Measurements from ENCODE around the gene TMEM169. TPM values are rescaled to one million over a fixed set of nuclear protein-coding genes. Genes with fewer than 3 reads are reported as not detected.

TMEM169 gene
- total RNA-seq, 2 experiments from 2014 or later: 0.27 to 0.53 TPM

DNA sequence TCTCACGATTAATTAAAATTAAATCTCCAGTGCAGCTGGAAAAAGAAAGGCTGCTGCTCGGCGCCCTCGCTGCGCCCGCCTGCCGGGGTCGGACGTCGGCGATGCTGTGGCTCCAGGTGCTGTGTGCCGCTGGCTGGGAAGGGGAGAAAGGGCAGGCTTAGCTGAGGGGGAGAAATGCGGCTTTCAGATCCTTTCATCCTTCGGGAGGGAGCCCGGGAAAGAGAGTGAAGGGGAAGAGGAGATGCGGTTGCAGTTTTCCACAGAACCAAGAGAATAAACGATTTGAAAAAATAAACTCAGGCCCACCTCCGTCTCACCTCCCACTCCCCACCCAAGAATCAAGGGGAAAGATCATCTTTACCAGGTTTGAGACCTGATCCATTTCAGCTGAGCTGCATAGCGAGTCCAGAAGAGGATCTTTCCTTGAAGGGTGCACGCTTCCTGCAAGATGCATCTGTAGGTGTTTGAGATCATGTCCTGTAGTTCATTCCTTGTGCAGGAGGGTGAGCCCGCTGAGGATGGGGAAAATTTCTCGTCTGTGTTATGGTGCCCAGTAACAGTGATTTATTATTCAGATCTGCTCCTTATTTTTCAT lies 495 bp downstream of the TMEM169 start:
- Histone ChIP-seq H3K9me3 (ENCODE audit: control insufficient read depth in 1 of 2, insufficient read depth in 1 of 2, low read length in 2 of 2) (no peaks in the 10 kb centered on the region), H3K27ac (ENCODE audit: low read depth in 1 of 2, low read length in 2 of 2) (peak overlapping the region; percentile 69 to 79), H3K4me1 (ENCODE audit: insufficient read depth, low read length) (peaks cover 51% of the 10 kb centered on the region), H3K27me3 (ENCODE audit: control insufficient read depth in 1 of 2, insufficient read depth in 2 of 2, low read length in 2 of 2) (no peaks in the 10 kb centered on the region), H3K36me3 (ENCODE audit: insufficient read depth, low read length) (no peaks in the 10 kb centered on the region), H3K4me3 (ENCODE audit: low read length) (peak overlapping the region; percentile 96)
- Mint-ChIP-seq H3K4me3 (peak overlapping the region; percentile 87), H3K36me3 (ENCODE audit: low read depth) (peaks cover 4% of the 10 kb centered on the region), H3K27me3 (no peaks in the 10 kb centered on the region), H3K27ac (peak overlapping the region; percentile 82), H3K4me1 (ENCODE audit: low read depth) (peaks cover 73% of the 10 kb centered on the region), H3K9me3 (no peaks in the 10 kb centered on the region)
- ChIA-PET CTCF (interaction anchor here (0.6 to 1.6 kb wide), 5 partner anchors 24 to 188 kb away, joined by 3 to 5 read pairs (median 3); no protein-coding TSS in a partner anchor), POLR2A (interaction anchor here (1.0 to 5.3 kb wide), 6 partner anchors 20 to 49 kb away, joined by 3 to 106 read pairs (median 6); partner anchors contain the start of gene XRCC5)
- no peak for TF ChIP-seq CTCF (IDR thresholded peaks at IDR 0.05)
- DNase-seq: peak in 4 of 14 experiments; percentile 1 to 35 (median 17)
- peak; percentile 10 for ATAC-seq (ENCODE audit: poor library complexity)
- intact Hi-C loops (cut with DNase I, micrococcal nuclease): loop anchor here in 1 of 2 experiments (2.0 kb wide), 1 partner anchor 31 kb away; no protein-coding TSS in a partner anchor

GRCh38 chr2:216082805-216083204 lies 1.1 kb downstream of the TMEM169 start:
- ATAC-seq (ENCODE audit: poor library complexity): no peak
- DNase-seq: peak in 4 of 14 experiments; percentile 17 to 33 (median 28)
- peaks cover 76% of the 10 kb centered on the region for H3K4me1 Mint-ChIP-seq (ENCODE audit: low read depth)

More at GRCh38 chr2:216082805-216083204, 1.1 kb downstream of the TMEM169 start:
- H3K27me3 Mint-ChIP-seq: no peaks in the 10 kb centered on the region
- no peaks in the 10 kb centered on the region for H3K9me3 Mint-ChIP-seq
- Histone ChIP-seq H3K27ac (ENCODE audit: low read depth in 1 of 2, low read length in 2 of 2) (peak overlapping the region; percentile 69 to 79), H3K4me1 (ENCODE audit: insufficient read depth, low read length) (peaks cover 51% of the 10 kb centered on the region), H3K9me3 (ENCODE audit: control insufficient read depth in 1 of 2, insufficient read depth in 1 of 2, low read length in 2 of 2) (no peaks in the 10 kb centered on the region), H3K4me3 (ENCODE audit: low read length) (peak overlapping the region; percentile 96), H3K36me3 (ENCODE audit: insufficient read depth, low read length) (no peaks in the 10 kb centered on the region), H3K27me3 (ENCODE audit: control insufficient read depth in 1 of 2, insufficient read depth in 2 of 2, low read length in 2 of 2) (no peaks in the 10 kb centered on the region)
- H3K36me3 Mint-ChIP-seq (ENCODE audit: low read depth): peaks cover 4% of the 10 kb centered on the region
- ChIA-PET CTCF (interaction anchor here (0.6 kb wide), 1 partner anchor 188 kb away, joined by 3 read pairs; no protein-coding TSS in a partner anchor), POLR2A (interaction anchor here (2.1 to 5.3 kb wide), 3 partner anchors 11 to 32 kb away, joined by 7 to 106 read pairs (median 10); partner anchors contain the start of gene XRCC5)
- intact Hi-C loops (cut with DNase I, micrococcal nuclease): loop anchor here in 1 of 2 experiments (2.0 kb wide), 1 partner anchor 30 kb away; no protein-coding TSS in a partner anchor
- peak overlapping the region; percentile 87 for H3K4me3 Mint-ChIP-seq
- no peak for TF ChIP-seq CTCF (IDR thresholded peaks at IDR 0.05)
- H3K27ac Mint-ChIP-seq: peak overlapping the region; percentile 82
